GM12875 (cell line): Measurements from ENCODE around the gene ADGRF5.

ENCODE experiments used
- H3K4me3 ChIP-seq: one replicate; pipeline ENCODE4 v1.5.1; 2011; ENCODE audit warnings: low read depth, low read length, control low read depth
- TF ChIP-seq, protein P1 (sequence below): IDR thresholded peaks from 2 replicates; pipeline ENCODE4 v1.5.1; 2011; ENCODE audit warnings: low read depth, mild to moderate bottlenecking, control low read depth, inconsistent platforms, low read length, moderate library complexity, borderline replicate concordance; ENCODE audit not compliant: insufficient read depth

The ADGRF5 gene

GRCh38 chr6:46961232-46961631 lies 39.5 kb upstream of the ADGRF5 start:
- TF ChIP-seq, protein P1, sequence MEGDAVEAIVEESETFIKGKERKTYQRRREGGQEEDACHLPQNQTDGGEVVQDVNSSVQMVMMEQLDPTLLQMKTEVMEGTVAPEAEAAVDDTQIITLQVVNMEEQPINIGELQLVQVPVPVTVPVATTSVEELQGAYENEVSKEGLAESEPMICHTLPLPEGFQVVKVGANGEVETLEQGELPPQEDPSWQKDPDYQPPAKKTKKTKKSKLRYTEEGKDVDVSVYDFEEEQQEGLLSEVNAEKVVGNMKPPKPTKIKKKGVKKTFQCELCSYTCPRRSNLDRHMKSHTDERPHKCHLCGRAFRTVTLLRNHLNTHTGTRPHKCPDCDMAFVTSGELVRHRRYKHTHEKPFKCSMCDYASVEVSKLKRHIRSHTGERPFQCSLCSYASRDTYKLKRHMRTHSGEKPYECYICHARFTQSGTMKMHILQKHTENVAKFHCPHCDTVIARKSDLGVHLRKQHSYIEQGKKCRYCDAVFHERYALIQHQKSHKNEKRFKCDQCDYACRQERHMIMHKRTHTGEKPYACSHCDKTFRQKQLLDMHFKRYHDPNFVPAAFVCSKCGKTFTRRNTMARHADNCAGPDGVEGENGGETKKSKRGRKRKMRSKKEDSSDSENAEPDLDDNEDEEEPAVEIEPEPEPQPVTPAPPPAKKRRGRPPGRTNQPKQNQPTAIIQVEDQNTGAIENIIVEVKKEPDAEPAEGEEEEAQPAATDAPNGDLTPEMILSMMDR: no peak

GRCh38 chr6:46959419-46959818 lies 37.7 kb upstream of the ADGRF5 start:
- TF ChIP-seq, protein P1: no peak
- no peak overlapping the region for H3K4me3 ChIP-seq

More at GRCh38 chr6:46961232-46961631, 39.5 kb upstream of the ADGRF5 start:
- no peak overlapping the region for H3K4me3 ChIP-seq

DNA sequence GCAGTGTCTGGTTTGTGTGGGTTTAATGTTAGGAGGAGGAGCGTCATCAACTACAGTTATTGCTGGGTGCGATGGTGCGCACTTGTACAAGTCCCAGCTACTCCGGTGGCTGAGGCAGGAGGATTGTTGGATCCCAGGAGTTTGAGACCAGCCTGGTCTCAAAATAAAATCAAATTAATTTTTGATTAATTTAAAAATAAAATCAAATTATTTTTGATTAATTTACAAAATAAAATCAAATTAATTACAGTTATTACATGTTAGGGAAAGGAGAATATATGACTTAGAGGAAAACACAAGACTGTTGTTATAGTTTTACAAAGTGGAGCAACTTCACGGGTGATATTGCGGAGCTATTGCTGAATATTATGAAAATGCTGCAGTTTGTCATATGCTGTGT lies 34.7 kb upstream of the ADGRF5 start:
- TF ChIP-seq, protein P1: no peak

DNA sequence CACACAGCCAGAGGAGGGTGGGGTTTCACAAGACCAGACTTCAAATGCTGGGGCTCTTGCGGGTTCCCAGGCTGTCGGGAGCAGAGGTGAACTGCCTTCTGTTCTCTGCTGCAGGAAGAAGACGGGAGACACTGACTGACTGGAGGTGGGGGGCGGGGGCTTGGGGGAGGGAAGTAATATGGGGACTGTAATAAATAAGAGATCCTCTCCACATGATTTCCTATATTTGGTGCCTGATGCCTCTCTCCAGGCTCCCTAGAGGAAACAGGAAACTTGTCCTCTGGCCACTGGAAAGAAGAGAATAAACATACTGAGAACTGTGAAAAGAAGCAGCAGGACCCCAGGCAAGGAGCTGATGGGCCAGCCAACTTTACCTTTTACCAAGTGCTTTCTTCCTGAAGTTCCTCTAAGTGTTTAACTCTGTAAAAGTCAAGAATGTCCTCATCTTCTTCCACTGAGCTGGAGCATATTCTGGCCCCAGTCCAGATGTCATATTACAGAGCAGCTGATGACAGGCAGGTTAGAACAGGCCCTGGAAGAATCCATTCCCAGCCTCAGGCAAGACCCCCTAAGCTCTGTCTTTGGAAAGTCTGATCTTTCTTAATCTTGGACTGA lies 33.2 kb upstream of the ADGRF5 start:
- H3K4me3 ChIP-seq: no peak overlapping the region
- TF ChIP-seq, protein P1: no peak

More for the DNA sequence above, 34.7 kb upstream of the ADGRF5 start:
- H3K4me3 ChIP-seq: no peak overlapping the region

DNA sequence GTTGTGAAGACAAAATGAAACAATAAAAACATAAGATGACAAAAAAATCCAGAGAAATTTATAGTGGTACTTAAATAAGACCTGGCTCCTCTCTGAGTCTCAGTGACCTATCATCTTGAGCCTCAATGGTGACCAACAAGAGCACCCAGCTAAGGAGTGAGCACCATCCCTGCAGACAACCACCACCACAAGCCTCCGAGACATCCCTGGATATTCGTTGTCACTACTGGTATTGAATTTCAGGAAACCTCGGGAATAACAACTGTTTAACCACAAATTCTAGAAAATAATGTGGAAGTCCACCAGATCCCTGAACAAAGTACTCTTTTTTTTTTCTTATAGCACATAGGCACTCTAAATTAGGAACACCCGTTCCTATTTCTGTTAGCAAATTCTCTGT lies 32.2 kb upstream of the ADGRF5 start:
- TF ChIP-seq, protein P1: no peak
- no peak overlapping the region for H3K4me3 ChIP-seq

GRCh38 chr6:46949632-46950280 lies 28.0 kb upstream of the ADGRF5 start:
- H3K4me3 ChIP-seq: no peak overlapping the region
- TF ChIP-seq, protein P1: no peak

DNA sequence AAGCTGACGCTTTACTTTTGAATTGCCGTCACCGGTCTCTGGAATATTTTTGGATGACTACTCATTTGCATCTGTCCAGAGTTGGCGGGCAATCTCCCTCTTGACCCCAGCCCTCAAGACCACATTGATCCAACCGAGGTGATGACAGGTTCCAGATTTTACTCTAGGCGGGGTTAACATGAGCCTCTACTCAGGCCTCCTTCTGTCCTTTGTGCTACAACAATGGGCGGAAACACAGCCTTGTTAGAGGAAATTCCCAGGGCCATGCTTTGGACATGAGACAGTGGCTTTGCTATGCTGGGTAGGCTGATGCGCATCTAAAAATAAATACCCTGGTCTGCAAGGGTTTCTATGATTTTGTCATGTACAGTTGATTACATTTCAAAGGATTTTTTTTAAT lies 27.0 kb upstream of the ADGRF5 start:
- TF ChIP-seq, protein P1: no peak
- H3K4me3 ChIP-seq: no peak overlapping the region
